HepG2 (cell line): ENCODE measurements around the gene ZSCAN21. TPM values are rescaled to one million over a fixed set of nuclear protein-coding genes. Genes with fewer than 3 reads are reported as not detected.

Experiments
- ATAC-seq: fragments of 200-7000 bp; cut with Tn5 transposase; 3 replicates; pipeline ENCODE4 v1.9.1; 2020; ENCODE audit warnings: mild to moderate bottlenecking, moderate library complexity
- BruUV-seq: library from RNA; stranded (reverse); fragments of 400-500 nt; replicated peaks from 2 replicates; lab custom pipeline; 2021; lab: Mats Ljungman, UMichigan
- CTCF ChIA-PET: fragments of 300-600 bp; formaldehyde crosslinking; extraction: SDS; loops from one replicate; lab custom pipeline; 2021; ENCODE audit warnings: low total read pairs, inconsistent platforms, low intra/inter-chr PET ratio; lab: Yijun Ruan, JAX
- POLR2A ChIA-PET: fragments of 350-600 bp; sonication (Branson Sonifier 250); formaldehyde crosslinking; loops from one replicate; lab custom pipeline; 2020; ENCODE audit warnings: antibody characterized with exemption, inconsistent platforms; lab: Yijun Ruan, JAX
- DNase-seq: peaks from one replicate; pipeline ENCODE4 v3.0.0-alpha.2; 2015; ENCODE audit warnings: low spot score
- FAIRE-seq: peaks from 3 replicates; lab custom pipeline; 2011; peaks lifted over from hg19 to GRCh38; lab: Jason Lieb, UNC
- H2AFZ ChIP-seq: one replicate; pipeline ENCODE4 v1.6.1; 2011; ENCODE audit warnings: low read length, inconsistent platforms
- H3K27ac ChIP-seq: fragments of 300-600 bp; 3 replicates; pipeline ENCODE4 v1.8.0; 2011; ENCODE audit warnings: mixed run types, mild to moderate bottlenecking, mixed read lengths, low read length, inconsistent platforms; ENCODE audit not compliant: insufficient read depth; ENCODE audit errors: extremely low read length
- H3K27me3 ChIP-seq, 2 experiments: fragments of 200-600 bp in 1 of 2; 2 replicates in 1 of 2; 3 replicates in 1 of 2; pipeline versions ENCODE4 v1.6.0 to v1.8.0; 2011; ENCODE audit warnings: low read length in 2 of 2, mild to moderate bottlenecking in 2 of 2, moderate library complexity in 2 of 2, inconsistent platforms in 1 of 2; ENCODE audit not compliant: insufficient read depth in 2 of 2, control insufficient read depth in 1 of 2
- H3K36me3 ChIP-seq, 2 experiments: fragments of 200-600 bp in 1 of 2; replicated peaks in 1 of 2; 2 replicates in 1 of 2; 3 replicates in 1 of 2; pipeline versions ENCODE4 v1.5.1 to v1.8.0; 2011; ENCODE audit warnings: low read length in 2 of 2, inconsistent platforms in 1 of 2; ENCODE audit not compliant: insufficient read depth in 2 of 2, control insufficient read depth in 1 of 2
- H3K4me1 ChIP-seq: 2 replicates; pipeline ENCODE4 v1.5.1; 2012; ENCODE audit warnings: low read length, inconsistent platforms; ENCODE audit not compliant: insufficient read depth
- H3K4me2 ChIP-seq: 2 replicates; pipeline ENCODE4 v1.6.0; 2011; ENCODE audit warnings: low read depth, low read length, inconsistent platforms
- H3K4me3 ChIP-seq, 3 experiments: fragments of 200-600 bp in 1 of 3; sonication (generic), shearing (Covaris generic) in 1 of 3; replicated peaks in 1 of 3; 2 replicates each; pipeline ENCODE4 v1.5.1; 2011 to 2016; ENCODE audit warnings: low read length in 3 of 3, inconsistent platforms in 2 of 3, low read depth in 2 of 3, mild to moderate bottlenecking in 2 of 3, control low read depth in 1 of 3, mixed read lengths in 1 of 3; ENCODE audit not compliant: insufficient read depth in 1 of 3
- H3K79me2 ChIP-seq: one replicate; pipeline ENCODE4 v1.6.1; 2011; ENCODE audit warnings: low read length, inconsistent platforms; ENCODE audit not compliant: insufficient read depth
- H3K9ac ChIP-seq: 2 replicates; pipeline ENCODE4 v1.6.0; 2011; ENCODE audit warnings: mild to moderate bottlenecking, low read depth, low read length, inconsistent platforms; ENCODE audit not compliant: insufficient read depth
- H3K9me3 ChIP-seq: 2 replicates; pipeline ENCODE4 v1.5.1; 2012; ENCODE audit warnings: mild to moderate bottlenecking, low read length
- H4K20me1 ChIP-seq: 2 replicates; pipeline ENCODE4 v1.6.0; 2011; ENCODE audit warnings: inconsistent platforms, mild to moderate bottlenecking, low read length, moderate library complexity; ENCODE audit not compliant: insufficient read depth
- AHR ChIP-seq: IDR thresholded peaks from 2 replicates; pipeline ENCODE4 v1.6.1; 2018; ENCODE audit warnings: missing genetic modification reagents, missing compliant biosample characterization
- DRAP1 ChIP-seq: IDR thresholded peaks from 2 replicates; pipeline ENCODE4 v1.6.1; 2016; ENCODE audit warnings: missing genetic modification reagents, missing compliant biosample characterization
- FOXP1 ChIP-seq, 2 experiments: fragments of 450-650 bp in 1 of 2; IDR thresholded peaks; 2 replicates each; pipeline ENCODE4 v1.6.1; 2017 to 2018; ENCODE audit warnings: antibody characterized with exemption in 1 of 2
- HHEX ChIP-seq: IDR thresholded peaks from 2 replicates; pipeline ENCODE4 v1.6.1; 2016; ENCODE audit warnings: control low read depth
- HNF1A ChIP-seq, 2 experiments: sonication (generic) in 1 of 2; formaldehyde crosslinking in 1 of 2; IDR thresholded peaks; 2 replicates each; pipeline versions ENCODE4 v1.4.0 to v1.6.1; 2016 to 2020; ENCODE audit warnings: borderline replicate concordance in 1 of 2, low read depth in 1 of 2, mild to moderate bottlenecking in 1 of 2, missing genetic modification reagents in 1 of 2
- HOXA3 ChIP-seq: sonication (generic); formaldehyde crosslinking; IDR thresholded peaks from 2 replicates; pipeline ENCODE4 v1.5.0; 2020; ENCODE audit warnings: missing genetic modification reagents
- NCOR1 ChIP-seq: fragments of 200-600 bp; sonication (generic); IDR thresholded peaks from 2 replicates; pipeline ENCODE4 v1.7.0; 2017; ENCODE audit warnings: antibody characterized with exemption, low read length, borderline replicate concordance
- SRSF1 ChIP-seq: fragments of 200-400 bp; formaldehyde crosslinking; optimal IDR thresholded peaks from 2 replicates; pipeline ENCODE3; 2017; ENCODE audit warnings: mild to moderate bottlenecking, low read depth, low read length, moderate library complexity
- TCF12 ChIP-seq, 2 experiments: fragments of 450-650 bp in 1 of 2; sonication (generic) in 1 of 2; formaldehyde crosslinking in 1 of 2; IDR thresholded peaks; 2 replicates each; pipeline versions ENCODE4 v1.6.1 to v1.8.0; 2017 to 2022; ENCODE audit warnings: antibody characterized with exemption in 1 of 2, mild to moderate bottlenecking in 1 of 2, missing genetic modification reagents in 1 of 2, moderate library complexity in 1 of 2
- ZBTB34 ChIP-seq: sonication (generic); formaldehyde crosslinking; IDR thresholded peaks from 2 replicates; pipeline ENCODE4 v1.8.0; 2022; ENCODE audit warnings: mild to moderate bottlenecking, missing genetic modification reagents
- ZFP36 ChIP-seq: fragments of 150-350 bp; IDR thresholded peaks from 2 replicates; pipeline ENCODE4 v1.6.1; 2018; ENCODE audit warnings: borderline replicate concordance, low read length, low read depth; ENCODE audit not compliant: partially characterized antibody
- ZNF12 ChIP-seq: sonication (generic); formaldehyde crosslinking; IDR thresholded peaks from 2 replicates; pipeline ENCODE4 v1.5.0; 2020; ENCODE audit warnings: missing genetic modification reagents
- ZNF296 ChIP-seq: sonication (generic); formaldehyde crosslinking; conservative IDR thresholded peaks from 2 replicates; pipeline ENCODE4 v1.5.0; 2020; ENCODE audit warnings: mild to moderate bottlenecking, missing genetic modification reagents
- ZNF577 ChIP-seq: sonication (generic); formaldehyde crosslinking; IDR thresholded peaks from 2 replicates; pipeline ENCODE4 v1.4.0; 2020; ENCODE audit warnings: mild to moderate bottlenecking, low read depth, missing genetic modification reagents, borderline replicate concordance
- ZNF780A ChIP-seq: sonication (generic); formaldehyde crosslinking; IDR thresholded peaks from 2 replicates; pipeline ENCODE4 v1.8.0; 2022; ENCODE audit warnings: mild to moderate bottlenecking, missing genetic modification reagents, moderate library complexity
- WGBS: methylation state at CpG from one replicate; pipeline ENCODE4 v1.1.6; 2017; ENCODE audit warnings: low lambda C conversion rate; 5-methylcytosine and 5-hydroxymethylcytosine counted together
- in situ Hi-C: cut with HindIII; loops from 2 replicates; pipeline ENCODE4 v1.10.0; 2017; ENCODE audit warnings: low pct_unique_long_range_greater_than_20kb; ENCODE audit not compliant: extremely low pct_ligation_motif_present
- intact Hi-C: fragments of 100-400 bp; cut with micrococcal nuclease; formaldehyde crosslinking; loops from one replicate; pipeline ENCODE4 v1.10.0; 2022; ENCODE audit not compliant: unreplicated experiment
- polyA plus RNA-seq, 8 experiments: library from polyadenylated mRNA; depleted of rRNA in 3 of 8; stranded (reverse) in 7 of 8; unstranded in 1 of 8; fragments of >200 nt; fragmentation: Illumina TruSeq in 4 of 8; extraction: Trizol in 4 of 8; gene quantifications; 2 replicates each; pipeline versions ENCODE4 v1.2.1 to v1.2.3, GENCODE V29; 2011 to 2016; ENCODE audit warnings: low read depth in 4 of 8, missing spikeins in 1 of 8, mixed read lengths in 1 of 8; ENCODE audit not compliant: insufficient read depth in 1 of 8
- total RNA-seq, 5 experiments: library from RNA; depleted of rRNA; stranded (reverse); fragments of >200 nt; fragmentation: Illumina TruSeq; extraction: Trizol; gene quantifications; 2 replicates each; pipeline ENCODE4 v1.2.3, GENCODE V29; 2016; ENCODE audit warnings: low read depth in 1 of 5

The ZSCAN21 gene
- total and polyA plus RNA-seq, 2 of the 13 experiments (the other 11 are each of a cell fraction or from before 2014, with no cell fraction given), result 7.0 to 10.0 TPM

- H2AFZ ChIP-seq, result no peak overlapping the region
- ChIA-PET POLR2A (interaction anchor here (0.6 to 6.8 kb wide), 22 partner anchors 10 to 425 kb away, joined by 3 to 212 read pairs (median 4); partner anchors contain the start of genes AZGP1, MEPCE, TRIM4 and ZCWPW1), CTCF (no interaction called here)
- H3K79me2 ChIP-seq, result no peaks in the 10 kb centered on the region
- peaks cover 97% of the 10 kb centered on the region for H3K4me1 ChIP-seq
- BruUV-seq, result TSS peak; percentile 64
- H3K4me2 ChIP-seq, result peak overlapping the region; percentile 79
- peak overlapping the region; percentile 72 for H3K9ac ChIP-seq
- ATAC-seq (peak; percentile 96), FAIRE-seq (peak; percentile 99), DNase-seq (peak; percentile 99)
- H3K27ac ChIP-seq, result peak overlapping the region; percentile 96
- in situ Hi-C loops (no loop called here), intact Hi-C loops (loop anchor here (1.0 kb wide), 1 partner anchor 8 kb away; no protein-coding TSS in a partner anchor)
- H3K36me3 ChIP-seq, result no peaks in the 10 kb centered on the region
- H3K9me3 ChIP-seq, result no peaks in the 10 kb centered on the region
- H3K27me3 ChIP-seq, result no peaks in the 10 kb centered on the region
- H3K4me3 ChIP-seq, result peak overlapping the region in 1 of 3 experiments; percentile 12; a peak in 1 of 6 replicates
- no peaks in the 10 kb centered on the region for H4K20me1 ChIP-seq
- 11% methylated on average over 11 of the region's 14 CpGs for WGBS
- TF ChIP-seq TCF12 (IDR thresholded peaks at IDR 0.05) (no peak), TCF12 (CRISPR knock-in tag; IDR thresholded peaks at IDR 0.05) (peak; percentile 98), HOXA3 (peak; percentile 78), NCOR1 (peak; percentile 96; the same call in 1 of the 2 replicates), HNF1A (IDR thresholded peaks at IDR 0.05; ENCODE audit: low read depth) (peak; percentile 77), HNF1A (CRISPR knock-in tag; IDR thresholded peaks at IDR 0.05; ENCODE audit: borderline replicate concordance) (peak; percentile 92), AHR (CRISPR knock-in tag) (no peak), DRAP1 (peak; percentile 56; the same call in 1 of the 2 replicates), ZNF577 (CRISPR knock-in tag) (no peak), ZNF12 (CRISPR knock-in tag) (0 out of 2 replicates have a peak, but pooled peaks have one; percentile 5), ZNF296 (CRISPR knock-in tag) (no peak), HHEX (CRISPR knock-in tag) (peak; percentile 55; the same call in 1 of the 2 replicates), SRSF1 (no peak), FOXP1 (IDR thresholded peaks at IDR 0.05) (peak; percentile 95), FOXP1 (CRISPR knock-in tag; IDR thresholded peaks at IDR 0.05) (peak; percentile 97), ZFP36 (no peak), ZNF780A (peak; percentile 47; the same call in 1 of the 2 replicates), ZBTB34 (peak; percentile 94)
Observed at GRCh38 chr7:100003711-100004661, 45.6 kb upstream of the ZSCAN21 start.
